Upper lobe of left lung (tissue), 4 donors: Measurements from ENCODE around the gene TCF7.

Experiments
- CTCF ChIP-seq, 6 experiments: fragments of 450-650 bp in 4 of 6; fragments of 200-600 bp in 2 of 6; sonication (generic) in 2 of 6; IDR thresholded peaks; one replicate each; pipeline ENCODE4 v1.5.1; 2016 to 2019; ENCODE audit warnings: antibody characterized with exemption in 6 of 6
- EP300 ChIP-seq, 4 donors: sonication (generic); formaldehyde crosslinking; IDR thresholded peaks; one replicate each; pipeline ENCODE4 v1.5.1; 2017; ENCODE audit warnings: antibody characterized with exemption in 4 of 4, control low read depth in 2 of 4
- POLR2A ChIP-seq, 4 donors: fragments of 450-650 bp; IDR thresholded peaks; one replicate each; pipeline ENCODE4 v1.5.1; 2016 to 2017; ENCODE audit warnings: antibody characterized with exemption in 4 of 4, mild to moderate bottlenecking in 2 of 4
- POLR2AphosphoS5 ChIP-seq, 2 donors: sonication (generic); formaldehyde crosslinking; IDR thresholded peaks; one replicate each; pipeline ENCODE4 v1.5.1; 2017; ENCODE audit warnings: antibody characterized with exemption in 2 of 2

GRCh38 chr5:134115806-134116175 lies 1.3 kb downstream of the TCF7 start:
- no peak for TF ChIP-seq CTCF (IDR thresholded peaks at IDR 0.05)
- TF ChIP-seq POLR2AphosphoS5 (IDR thresholded peaks at IDR 0.05): no peak
- no peak for TF ChIP-seq POLR2A (IDR thresholded peaks at IDR 0.05)
- no peak for TF ChIP-seq EP300 (IDR thresholded peaks at IDR 0.05)
